Activated naive CD8-positive, alpha-beta T cell treated with anti-CD3 and anti-CD28 coated beads for 36 hours (primary cell): ENCODE results near the gene RNU6-1. TPM values are rescaled to one million over a fixed set of nuclear protein-coding genes. Genes with fewer than 3 reads are reported as not detected.

ENCODE experiments used
- DNase-seq: peaks from one replicate; pipeline ENCODE4 v3.0.0; 2021
- H3K27ac Mint-ChIP-seq: one replicate; pipeline ENCODE4 v1.8.0; 2022; ENCODE audit warnings: mild to moderate bottlenecking, moderate library complexity, mixed read lengths
- H3K27me3 Mint-ChIP-seq: one replicate; pipeline ENCODE4 v1.8.0; 2022; ENCODE audit warnings: mild to moderate bottlenecking, mixed read lengths
- H3K36me3 Mint-ChIP-seq: one replicate; pipeline ENCODE4 v1.8.0; 2021; ENCODE audit warnings: mild to moderate bottlenecking, mixed read lengths
- H3K4me1 Mint-ChIP-seq: one replicate; pipeline ENCODE4 v1.8.0; 2021; ENCODE audit warnings: mixed read lengths
- H3K4me3 Mint-ChIP-seq: one replicate; pipeline ENCODE4 v1.8.0; 2022; ENCODE audit warnings: mild to moderate bottlenecking, moderate library complexity, mixed read lengths
- H3K9me3 Mint-ChIP-seq: one replicate; pipeline ENCODE4 v1.8.0; 2022; ENCODE audit warnings: mixed read lengths
- total RNA-seq, 2 experiments: library from RNA; stranded (reverse); gene quantifications; one replicate each; pipeline ENCODE4 v1.2.3, GENCODE V29; 2021

RNU6-1 gene
- total RNA-seq, 2 experiments from 2014 or later = not detected

GRCh38 chr15:67832031-67832551 is 7.8 kb downstream of the RNU6-1 start:
- peaks cover 35% of the 10 kb centered on the region for H3K4me1 Mint-ChIP-seq
- no peak for DNase-seq
- H3K36me3 Mint-ChIP-seq = no peaks in the 10 kb centered on the region

GRCh38 chr15:67831363-67831762 is 8.5 kb downstream of the RNU6-1 start:
- Mint-ChIP-seq H3K4me3 (no peak overlapping the region), H3K36me3 (no peaks in the 10 kb centered on the region), H3K4me1 (peaks cover 37% of the 10 kb centered on the region), H3K9me3 (no peaks in the 10 kb centered on the region), H3K27me3 (peaks cover 84% of the 10 kb centered on the region), H3K27ac (no peak overlapping the region)
- DNase-seq = no peak

More at GRCh38 chr15:67832031-67832551, 7.8 kb downstream of the RNU6-1 start:
- Mint-ChIP-seq H3K4me3 (no peak overlapping the region), H3K27ac (no peak overlapping the region), H3K9me3 (no peaks in the 10 kb centered on the region), H3K27me3 (peaks cover 83% of the 10 kb centered on the region)

GRCh38 chr15:67829647-67830504 is 10.0 kb downstream of the RNU6-1 start:
- peak overlapping the region; percentile 8 for H3K4me3 Mint-ChIP-seq
- no peak overlapping the region for H3K27ac Mint-ChIP-seq
- peaks cover 84% of the 10 kb centered on the region for H3K27me3 Mint-ChIP-seq

GRCh38 chr15:67828969-67829646 is 10.7 kb downstream of the RNU6-1 start:
- H3K27ac Mint-ChIP-seq = no peak overlapping the region
- DNase-seq = no peak
- peak overlapping the region; percentile 8 for H3K4me3 Mint-ChIP-seq

More at GRCh38 chr15:67829647-67830504, 10.0 kb downstream of the RNU6-1 start:
- no peak for DNase-seq
- no peaks in the 10 kb centered on the region for H3K9me3 Mint-ChIP-seq
- peaks cover 37% of the 10 kb centered on the region for H3K4me1 Mint-ChIP-seq
- H3K36me3 Mint-ChIP-seq = no peaks in the 10 kb centered on the region

GRCh38 chr15:67828278-67828968 is 11.4 kb downstream of the RNU6-1 start:
- no peaks in the 10 kb centered on the region for H3K9me3 Mint-ChIP-seq
- peaks cover 2% of the 10 kb centered on the region for H3K36me3 Mint-ChIP-seq
- H3K27me3 Mint-ChIP-seq = peaks cover 84% of the 10 kb centered on the region
- no peak for DNase-seq
- peak overlapping the region; percentile 29 for H3K4me3 Mint-ChIP-seq
- peaks cover 37% of the 10 kb centered on the region for H3K4me1 Mint-ChIP-seq
- no peak overlapping the region for H3K27ac Mint-ChIP-seq

More at GRCh38 chr15:67828969-67829646, 10.7 kb downstream of the RNU6-1 start:
- Mint-ChIP-seq H3K4me1 (peaks cover 37% of the 10 kb centered on the region), H3K9me3 (no peaks in the 10 kb centered on the region), H3K36me3 (no peaks in the 10 kb centered on the region), H3K27me3 (peaks cover 84% of the 10 kb centered on the region)

GRCh38 chr15:67827562-67828277 is 12.1 kb downstream of the RNU6-1 start:
- H3K36me3 Mint-ChIP-seq = peaks cover 2% of the 10 kb centered on the region
- H3K4me1 Mint-ChIP-seq = peaks cover 33% of the 10 kb centered on the region
- no peak for DNase-seq
- no peak overlapping the region for H3K27ac Mint-ChIP-seq
- no peak overlapping the region for H3K4me3 Mint-ChIP-seq
- peaks cover 80% of the 10 kb centered on the region for H3K27me3 Mint-ChIP-seq
- no peaks in the 10 kb centered on the region for H3K9me3 Mint-ChIP-seq

- Mint-ChIP-seq H3K9me3 (no peaks in the 10 kb centered on the region), H3K27me3 (peaks cover 80% of the 10 kb centered on the region), H3K27ac (no peak overlapping the region), H3K4me1 (peaks cover 40% of the 10 kb centered on the region), H3K4me3 (no peak overlapping the region), H3K36me3 (peaks cover 2% of the 10 kb centered on the region)
- no peak for DNase-seq
Observed at GRCh38 chr15:67826717-67827561, 12.9 kb downstream of the RNU6-1 start.

DNA sequence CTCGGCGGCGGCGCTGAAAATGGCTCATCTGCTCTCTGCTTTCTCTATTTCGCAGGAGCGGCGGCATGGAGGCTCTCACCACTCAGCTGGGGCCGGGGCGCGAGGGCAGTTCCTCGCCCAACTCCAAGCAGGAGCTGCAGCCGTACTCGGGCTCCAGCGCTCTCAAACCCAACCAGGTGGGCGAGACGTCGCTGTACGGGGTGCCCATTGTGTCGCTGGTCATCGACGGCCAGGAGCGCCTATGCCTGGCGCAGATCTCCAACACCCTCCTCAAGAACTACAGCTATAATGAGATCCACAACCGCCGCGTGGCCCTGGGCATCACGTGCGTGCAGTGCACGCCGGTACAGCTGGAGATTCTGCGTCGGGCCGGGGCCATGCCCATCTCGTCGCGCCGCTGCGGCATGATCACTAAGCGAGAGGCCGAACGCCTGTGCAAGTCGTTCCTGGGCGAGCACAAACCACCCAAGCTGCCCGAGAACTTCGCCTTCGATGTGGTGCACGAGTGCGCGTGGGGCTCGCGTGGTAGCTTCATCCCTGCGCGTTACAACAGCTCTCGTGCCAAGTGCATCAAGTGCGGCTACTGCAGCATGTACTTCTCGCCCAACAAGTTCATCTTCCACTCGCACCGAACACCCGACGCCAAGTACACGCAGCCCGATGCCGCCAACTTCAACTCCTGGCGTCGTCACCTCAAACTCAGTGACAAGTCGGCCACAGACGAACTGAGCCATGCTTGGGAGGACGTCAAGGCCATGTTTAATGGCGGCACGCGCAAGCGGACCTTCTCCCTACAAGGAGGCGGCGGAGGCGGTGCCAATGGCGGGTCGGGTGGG is 13.7 kb downstream of the RNU6-1 start:
- peak overlapping the region; percentile 29 for H3K27ac Mint-ChIP-seq
- DNase-seq = no peak
- no peaks in the 10 kb centered on the region for H3K9me3 Mint-ChIP-seq
- peaks cover 80% of the 10 kb centered on the region for H3K27me3 Mint-ChIP-seq
- H3K4me1 Mint-ChIP-seq = peaks cover 43% of the 10 kb centered on the region
- peaks cover 2% of the 10 kb centered on the region for H3K36me3 Mint-ChIP-seq
- peak overlapping the region; percentile 43 for H3K4me3 Mint-ChIP-seq

DNA sequence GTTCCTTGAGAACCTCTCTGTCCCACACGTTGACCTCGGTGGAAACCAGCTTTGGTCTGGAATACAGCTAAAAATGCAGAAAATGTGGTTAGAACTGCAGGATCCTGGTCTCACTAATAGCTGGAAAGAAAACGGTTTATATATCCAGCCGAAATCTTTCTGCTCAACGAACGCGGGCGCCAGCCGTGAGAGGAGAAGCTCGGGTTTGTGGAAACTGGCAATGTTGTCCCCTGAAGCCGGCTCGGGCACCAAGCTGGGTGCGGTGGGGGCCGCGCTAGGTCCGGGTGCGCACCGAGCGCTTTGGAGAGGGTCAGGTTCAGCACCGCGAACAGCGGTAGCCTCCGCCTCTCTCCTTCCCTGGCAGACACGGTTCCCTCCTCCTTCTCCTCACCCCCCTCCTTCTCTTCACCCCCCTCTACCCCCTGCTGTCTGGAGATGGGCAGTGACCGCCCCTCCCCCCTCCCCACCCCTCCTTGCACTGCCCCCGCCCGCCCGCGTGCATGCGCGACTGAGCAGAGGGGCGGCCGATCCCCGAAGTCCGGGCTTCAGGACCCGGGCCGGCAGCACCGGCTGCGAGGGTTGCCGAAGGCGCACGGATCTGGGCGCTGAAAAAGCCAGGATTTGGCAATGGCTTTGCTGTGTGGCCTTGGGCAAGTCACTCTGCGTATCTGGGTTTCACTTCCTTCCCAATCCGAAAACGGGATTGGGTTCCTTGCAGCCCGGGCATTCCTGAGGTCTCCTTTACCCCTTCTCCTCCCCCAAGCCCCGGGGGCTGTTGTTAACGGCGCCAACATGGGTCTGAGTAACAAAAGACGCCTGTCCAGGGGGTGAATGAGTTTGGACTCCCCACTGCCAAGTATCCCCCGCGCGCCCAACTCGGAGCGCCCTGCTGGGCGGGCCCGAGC is 14.6 kb downstream of the RNU6-1 start, which contains the start of gene SKOR1:
Gene SKOR1 (plus strand): TSS at position 534 of the 905 bp plus-strand sequence. CDS start 94 bp downstream, at position 628.
- Mint-ChIP-seq H3K27me3 (peaks cover 80% of the 10 kb centered on the region), H3K4me1 (peaks cover 48% of the 10 kb centered on the region), H3K9me3 (no peaks in the 10 kb centered on the region), H3K36me3 (peaks cover 2% of the 10 kb centered on the region), H3K27ac (peak within 1 kb of the TSS; percentile 29), H3K4me3 (peak within 1 kb of the TSS; percentile 43)
- DNase-seq = no peak

GRCh38 chr15:67824197-67824968 is 15.5 kb downstream of the RNU6-1 start:
- Mint-ChIP-seq H3K4me1 (peaks cover 47% of the 10 kb centered on the region), H3K36me3 (peaks cover 2% of the 10 kb centered on the region), H3K27me3 (peaks cover 82% of the 10 kb centered on the region), H3K4me3 (peak overlapping the region; percentile 82), H3K9me3 (no peaks in the 10 kb centered on the region), H3K27ac (no peak overlapping the region)
- no peak for DNase-seq

DNA sequence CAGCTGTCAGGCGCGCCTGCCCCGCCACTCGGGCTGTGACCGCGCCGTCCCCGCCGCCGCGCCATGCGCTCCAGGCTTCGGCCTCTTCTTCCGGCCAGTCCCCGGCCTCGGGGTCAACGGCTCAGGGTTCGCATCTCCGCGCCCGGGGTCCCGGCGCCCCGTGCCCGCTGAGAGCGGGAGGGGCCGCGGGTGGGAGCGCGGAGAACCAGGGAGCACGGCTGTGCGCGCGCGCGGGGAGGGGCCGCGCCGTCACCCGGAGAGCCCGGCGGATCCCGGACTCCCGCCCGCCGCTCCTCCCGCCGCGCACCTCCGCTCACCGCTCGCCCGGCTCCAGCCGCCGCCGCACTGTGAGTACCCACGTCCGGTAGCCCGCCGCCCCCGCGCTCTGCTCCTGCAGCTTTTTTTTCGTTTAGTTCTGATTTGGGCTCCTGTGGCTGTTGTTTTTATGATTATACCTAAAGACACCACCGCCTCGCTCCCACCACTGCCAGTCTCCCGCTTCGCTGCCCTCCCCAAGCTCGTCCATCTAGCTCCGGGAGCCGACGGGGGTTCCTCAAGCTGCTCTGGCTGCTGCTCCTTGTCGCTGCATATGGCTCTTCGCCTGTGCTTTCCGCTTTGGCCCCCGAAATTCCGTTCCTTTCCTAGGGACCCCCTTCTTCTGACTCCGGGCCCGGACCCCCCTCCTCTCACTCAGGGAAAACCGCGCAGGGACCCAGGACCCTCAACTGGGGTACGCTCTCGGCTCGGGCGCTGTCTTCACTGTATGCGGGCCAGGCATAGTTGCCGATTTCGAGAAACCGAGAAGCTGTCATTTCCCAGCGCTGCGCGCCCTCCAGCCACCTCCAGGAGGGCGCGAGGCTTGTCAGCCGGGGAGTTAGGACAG is 16.3 kb downstream of the RNU6-1 start:
- Mint-ChIP-seq H3K4me1 (peaks cover 42% of the 10 kb centered on the region), H3K27me3 (peaks cover 79% of the 10 kb centered on the region), H3K27ac (peak overlapping the region; percentile 8), H3K4me3 (peak overlapping the region; percentile 82), H3K9me3 (no peaks in the 10 kb centered on the region), H3K36me3 (peaks cover 2% of the 10 kb centered on the region)
- DNase-seq = no peak
